ENCODE measurements around the gene ELOVL7. TPM values are rescaled to one million over a fixed set of nuclear protein-coding genes. Genes with fewer than 3 reads are reported as not detected.
"Not testable (repeated sequence)": the region's sequence is repeated elsewhere in the genome, so short reads cannot be mapped to it uniquely, and the experiment has no call there.

ELOVL7 gene
- total and polyA plus RNA-seq, 2 of the 4 experiments (the other 2 are of a cell fraction), result 0.18 TPM; not detected in 1

DNA sequence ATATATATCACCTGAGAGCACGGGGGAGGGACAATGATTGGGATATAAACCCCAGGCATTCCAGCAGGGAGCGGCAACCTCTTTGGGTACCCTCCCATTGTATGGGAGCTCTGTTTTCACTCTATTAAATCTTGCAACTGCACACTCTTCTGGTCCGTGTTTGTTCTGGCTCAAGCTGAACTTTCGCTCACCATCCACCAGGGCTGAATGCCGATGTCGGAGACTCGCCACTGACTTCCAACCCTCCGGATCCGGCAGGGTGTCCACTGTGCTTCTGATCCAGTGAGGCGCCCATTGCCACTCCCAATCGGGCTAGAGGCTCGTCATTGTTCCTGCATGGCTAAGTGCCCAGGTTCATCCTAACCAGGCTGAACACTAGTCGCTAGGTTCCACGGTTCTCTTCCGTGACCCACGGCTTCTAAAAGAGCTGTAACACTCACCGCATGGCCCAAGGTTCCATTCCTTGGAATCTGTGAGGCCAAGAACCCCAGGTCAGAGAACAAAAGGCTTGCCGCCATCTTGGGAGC lies 48.6 kb downstream of the ELOVL7 start:
- H3K23ac ChIP-seq (ENCODE audit: low read depth, low read length), result not testable (repeated sequence)

More for the DNA sequence above, 48.6 kb downstream of the ELOVL7 start:
- BruUV-seq (replicated peaks); H3K56ac ChIP-seq (ENCODE audit: extremely low read depth, insufficient read depth, low read length); DNase-seq; intact Hi-C loops (cut with micrococcal nuclease); H2AK9ac ChIP-seq (replicated peaks; ENCODE audit: low read depth, low read length, poor library complexity); H3K4ac ChIP-seq (ENCODE audit: low read depth, low read length); H4K20me1 ChIP-seq (ENCODE audit: insufficient read depth, low read length); H3K4me3 ChIP-seq (ENCODE audit: insufficient read depth, low read depth, low read length); H3K18ac ChIP-seq (ENCODE audit: low read depth, low read length); ATAC-seq (ENCODE audit: low read depth); H3K27me3 ChIP-seq (ENCODE audit: control insufficient read depth, insufficient read depth, low read length); POLR2A ChIA-PET (ENCODE audit: unreplicated experiment); H3K4me2 ChIP-seq (ENCODE audit: low read depth, low read length); H2BK5ac ChIP-seq (ENCODE audit: low read depth, low read length, poor library complexity, severe bottlenecking); H4K5ac ChIP-seq (ENCODE audit: low read depth, low read length); H3K9me1 ChIP-seq (ENCODE audit: insufficient read depth, low read length); H4K91ac ChIP-seq (ENCODE audit: insufficient read depth, low read depth, low read length); H3K27ac ChIP-seq (ENCODE audit: insufficient read depth, low read length); H3K36me3 ChIP-seq (ENCODE audit: control insufficient read depth, insufficient read depth, low read length); H2AK5ac ChIP-seq (ENCODE audit: low read depth, low read length); H2BK120ac ChIP-seq (ENCODE audit: low read depth, low read length); H3K14ac ChIP-seq (replicated peaks; ENCODE audit: low read depth, low read length); dilution Hi-C loops (cut with HindIII; ENCODE audit: low sequenced_read_pairs, unreplicated experiment); H3K4me1 ChIP-seq (ENCODE audit: control insufficient read depth, insufficient read depth, low read length); H3K9me3 ChIP-seq (ENCODE audit: control insufficient read depth, insufficient read depth, low read length); H2BK15ac ChIP-seq (ENCODE audit: low read depth, low read length); H3K9ac ChIP-seq (ENCODE audit: low read depth, low read length); in situ Hi-C loops (cut with MboI; ENCODE audit: low sequenced_read_pairs); H3K79me1 ChIP-seq (ENCODE audit: low read depth in 1 of 2, low read length in 2 of 2); H2AFZ ChIP-seq (replicated peaks; ENCODE audit: low read length, poor library complexity); H4K8ac ChIP-seq (ENCODE audit: low read depth in 2 of 2, low read length in 2 of 2); CTCF ChIA-PET; H2BK20ac ChIP-seq (ENCODE audit: low read depth, low read length): not testable (repeated sequence)
- 80% methylated on average over 15 of the region's 18 CpGs; no CpG with 5 or more reads in 1 of the 2 experiments for WGBS, 2 experiments (ENCODE audit: extremely low coverage in 2 of 2, insufficient read length in 1 of 2)

Measured in IMR-90 (cell line).